ENCODE data around the gene CCDC85A.

CCDC85A gene

DNA sequence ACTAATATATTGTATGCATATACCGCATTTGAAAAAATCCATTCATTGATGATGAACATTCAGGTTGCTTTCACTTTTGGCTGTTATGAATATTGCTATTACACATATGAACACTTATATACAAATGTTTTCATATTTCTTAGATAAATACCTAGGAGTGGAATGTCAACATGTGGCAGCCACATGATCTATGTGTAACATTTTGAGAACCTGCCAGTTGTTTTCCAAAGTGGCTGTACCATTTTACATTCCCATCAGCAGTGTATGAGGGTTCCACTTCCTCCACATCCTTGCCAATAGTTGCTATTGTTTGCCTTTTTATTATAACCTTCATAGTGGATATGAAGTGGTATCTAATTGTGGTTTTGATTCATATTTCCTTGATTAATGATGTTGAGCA, 40.5 kb downstream of the CCDC85A start:
- Histone ChIP-seq H3K27ac (ENCODE audit: low read length) (no peak overlapping the region), H3K9me3 (replicated peaks; ENCODE audit: insufficient read depth, low read length) (no peaks in the 10 kb centered on the region), H3K9me2 (replicated peaks; ENCODE audit: insufficient read depth, low read length) (no peaks in the 10 kb centered on the region), H4K20me1 (ENCODE audit: insufficient read depth, low read length) (no peaks in the 10 kb centered on the region), H3K27me3 (replicated peaks; ENCODE audit: insufficient read depth, low read length) (no peaks in the 10 kb centered on the region), H3K9ac (ENCODE audit: low read length) (no peak overlapping the region), H3K4me3 (ENCODE audit: low read length) (no peak overlapping the region), H2AFZ (ENCODE audit: low read length) (no peak overlapping the region), H3K79me2 (ENCODE audit: low read length) (no peaks in the 10 kb centered on the region), H3K36me3 (replicated peaks; ENCODE audit: insufficient read depth, low read length) (no peaks in the 10 kb centered on the region), H3F3A (ENCODE audit: insufficient read depth, low read length) (no peaks in the 10 kb centered on the region), H3K4me1 (ENCODE audit: low read length) (no peaks in the 10 kb centered on the region), H3K4me2 (ENCODE audit: low read depth, low read length) (no peak overlapping the region)
- TF ChIP-seq, protein P1, sequence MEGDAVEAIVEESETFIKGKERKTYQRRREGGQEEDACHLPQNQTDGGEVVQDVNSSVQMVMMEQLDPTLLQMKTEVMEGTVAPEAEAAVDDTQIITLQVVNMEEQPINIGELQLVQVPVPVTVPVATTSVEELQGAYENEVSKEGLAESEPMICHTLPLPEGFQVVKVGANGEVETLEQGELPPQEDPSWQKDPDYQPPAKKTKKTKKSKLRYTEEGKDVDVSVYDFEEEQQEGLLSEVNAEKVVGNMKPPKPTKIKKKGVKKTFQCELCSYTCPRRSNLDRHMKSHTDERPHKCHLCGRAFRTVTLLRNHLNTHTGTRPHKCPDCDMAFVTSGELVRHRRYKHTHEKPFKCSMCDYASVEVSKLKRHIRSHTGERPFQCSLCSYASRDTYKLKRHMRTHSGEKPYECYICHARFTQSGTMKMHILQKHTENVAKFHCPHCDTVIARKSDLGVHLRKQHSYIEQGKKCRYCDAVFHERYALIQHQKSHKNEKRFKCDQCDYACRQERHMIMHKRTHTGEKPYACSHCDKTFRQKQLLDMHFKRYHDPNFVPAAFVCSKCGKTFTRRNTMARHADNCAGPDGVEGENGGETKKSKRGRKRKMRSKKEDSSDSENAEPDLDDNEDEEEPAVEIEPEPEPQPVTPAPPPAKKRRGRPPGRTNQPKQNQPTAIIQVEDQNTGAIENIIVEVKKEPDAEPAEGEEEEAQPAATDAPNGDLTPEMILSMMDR (IDR thresholded peaks at IDR 0.05; ENCODE audit: low read length), result no peak
- TF ChIP-seq EZH2phosphoT487 (IDR thresholded peaks at IDR 0.05; ENCODE audit: low read length) (no peak), EZH2 (optimal IDR thresholded peaks at IDR 0.05; ENCODE audit: low read depth, low read length) (no peak)
- DNase-seq, result no peak

DNA sequence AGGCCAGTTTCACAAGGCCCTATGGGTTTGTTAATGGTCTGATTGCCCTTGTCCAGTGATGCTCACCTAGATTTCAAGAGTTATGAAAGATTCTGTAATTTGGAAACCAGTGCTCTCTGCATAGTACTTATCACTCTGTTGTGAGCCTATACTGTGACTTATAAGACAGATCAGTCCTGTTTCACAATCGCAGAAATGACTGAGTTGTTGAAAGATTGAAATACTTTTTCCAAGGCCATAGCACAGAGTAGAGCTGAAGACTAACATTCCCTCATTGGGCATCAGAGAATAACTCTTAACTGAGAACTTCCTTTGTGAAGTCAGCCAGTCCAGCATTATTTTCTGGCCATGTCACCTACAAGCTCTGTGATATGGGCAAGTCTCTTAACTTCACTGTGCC, 44.0 kb downstream of the CCDC85A start:
- Histone ChIP-seq H3K4me2 (ENCODE audit: low read depth, low read length) (no peak overlapping the region), H3K79me2 (ENCODE audit: low read length) (no peaks in the 10 kb centered on the region), H3K9ac (ENCODE audit: low read length) (no peak overlapping the region), H3K9me2 (replicated peaks; ENCODE audit: insufficient read depth, low read length) (no peaks in the 10 kb centered on the region), H3F3A (ENCODE audit: insufficient read depth, low read length) (no peaks in the 10 kb centered on the region), H3K36me3 (replicated peaks; ENCODE audit: insufficient read depth, low read length) (no peaks in the 10 kb centered on the region), H3K9me3 (replicated peaks; ENCODE audit: insufficient read depth, low read length) (no peaks in the 10 kb centered on the region), H3K4me1 (ENCODE audit: low read length) (no peaks in the 10 kb centered on the region), H3K27ac (ENCODE audit: low read length) (no peak overlapping the region), H3K27me3 (replicated peaks; ENCODE audit: insufficient read depth, low read length) (no peaks in the 10 kb centered on the region), H3K4me3 (ENCODE audit: low read length) (no peak overlapping the region), H2AFZ (ENCODE audit: low read length) (no peak overlapping the region), H4K20me1 (ENCODE audit: insufficient read depth, low read length) (no peaks in the 10 kb centered on the region)
- TF ChIP-seq EZH2phosphoT487 (IDR thresholded peaks at IDR 0.05; ENCODE audit: low read length) (no peak), EZH2 (optimal IDR thresholded peaks at IDR 0.05; ENCODE audit: low read depth, low read length) (no peak)
- TF ChIP-seq, protein P1 (IDR thresholded peaks at IDR 0.05; ENCODE audit: low read length), result no peak
- DNase-seq, result no peak

DNA sequence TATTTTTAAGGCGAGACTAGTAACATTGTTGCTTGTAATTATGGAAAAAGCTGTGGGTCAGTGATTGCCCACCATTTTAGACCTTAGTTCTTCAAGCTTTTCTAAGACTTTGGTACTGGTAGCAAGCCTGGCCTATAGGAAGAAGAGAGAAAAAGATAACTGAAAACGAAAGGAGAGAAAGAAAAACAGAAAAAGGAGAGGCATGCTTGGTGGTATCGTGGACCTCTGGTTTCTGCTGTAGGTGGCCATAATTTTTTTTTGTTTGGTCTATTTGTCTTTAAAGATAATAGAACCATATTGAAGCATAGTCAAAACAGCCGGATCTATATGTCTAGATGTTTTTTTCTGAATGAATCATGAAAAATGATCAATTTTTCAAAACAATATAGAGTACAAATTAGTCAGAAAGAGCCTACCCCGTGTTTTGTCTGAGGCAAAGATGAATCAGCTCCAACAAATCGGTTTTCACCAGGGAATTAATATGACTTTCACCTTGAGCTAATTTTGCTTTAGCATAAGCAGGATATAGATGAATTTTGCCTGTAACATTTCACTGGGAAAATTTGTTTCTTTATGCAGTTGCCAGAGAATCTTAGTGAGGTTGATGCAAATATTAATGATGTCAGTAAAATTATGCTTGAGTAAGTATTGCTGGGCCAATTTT, 45.7 kb downstream of the CCDC85A start:
- Histone ChIP-seq H3K9me3 (replicated peaks; ENCODE audit: insufficient read depth, low read length) (no peaks in the 10 kb centered on the region), H3K4me2 (ENCODE audit: low read depth, low read length) (no peak overlapping the region), H3K27me3 (replicated peaks; ENCODE audit: insufficient read depth, low read length) (no peaks in the 10 kb centered on the region), H3K4me3 (ENCODE audit: low read length) (no peak overlapping the region), H3K9me2 (replicated peaks; ENCODE audit: insufficient read depth, low read length) (no peaks in the 10 kb centered on the region), H3K4me1 (ENCODE audit: low read length) (no peaks in the 10 kb centered on the region), H4K20me1 (ENCODE audit: insufficient read depth, low read length) (no peaks in the 10 kb centered on the region), H3F3A (ENCODE audit: insufficient read depth, low read length) (no peaks in the 10 kb centered on the region), H3K27ac (ENCODE audit: low read length) (no peak overlapping the region), H3K36me3 (replicated peaks; ENCODE audit: insufficient read depth, low read length) (no peaks in the 10 kb centered on the region), H3K79me2 (ENCODE audit: low read length) (no peaks in the 10 kb centered on the region), H2AFZ (ENCODE audit: low read length) (no peak overlapping the region), H3K9ac (ENCODE audit: low read length) (no peak overlapping the region)
- DNase-seq, result no peak
- TF ChIP-seq, protein P1 (IDR thresholded peaks at IDR 0.05; ENCODE audit: low read length), result no peak
- TF ChIP-seq EZH2phosphoT487 (IDR thresholded peaks at IDR 0.05; ENCODE audit: low read length), result no peak
- TF ChIP-seq EZH2 (optimal IDR thresholded peaks at IDR 0.05; ENCODE audit: low read depth, low read length), result no peak

All from MM.1S (cell line).